GM19099 (cell line): ENCODE results near the gene FAP.

Source experiments
- POLR2A ChIP-seq: IDR thresholded peaks from 3 replicates; pipeline ENCODE4 v1.6.1; 2011; ENCODE audit warnings: low read depth; ENCODE audit not compliant: insufficient read length; ENCODE audit errors: extremely low read depth

The FAP gene

DNA sequence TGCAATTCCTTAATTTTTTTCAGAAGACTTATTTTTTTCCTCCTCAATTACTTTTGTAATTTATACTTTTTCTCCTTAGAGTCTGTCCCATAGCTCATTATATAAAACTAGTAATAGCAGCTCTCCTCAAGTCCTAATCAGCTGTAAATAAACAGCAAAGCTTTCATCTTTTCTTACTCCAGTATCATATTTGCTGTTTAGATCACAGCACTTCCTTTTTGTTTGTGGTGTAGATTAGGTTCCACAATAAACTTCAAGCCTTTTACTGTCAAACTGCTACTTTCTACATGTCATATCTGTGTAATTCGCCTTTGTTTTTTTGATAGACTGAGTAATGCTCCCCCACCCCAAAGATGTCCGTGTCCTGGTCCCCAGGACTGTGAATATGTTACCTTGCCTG, 116.7 kb downstream of the FAP start:
- no peak for TF ChIP-seq POLR2A

DNA sequence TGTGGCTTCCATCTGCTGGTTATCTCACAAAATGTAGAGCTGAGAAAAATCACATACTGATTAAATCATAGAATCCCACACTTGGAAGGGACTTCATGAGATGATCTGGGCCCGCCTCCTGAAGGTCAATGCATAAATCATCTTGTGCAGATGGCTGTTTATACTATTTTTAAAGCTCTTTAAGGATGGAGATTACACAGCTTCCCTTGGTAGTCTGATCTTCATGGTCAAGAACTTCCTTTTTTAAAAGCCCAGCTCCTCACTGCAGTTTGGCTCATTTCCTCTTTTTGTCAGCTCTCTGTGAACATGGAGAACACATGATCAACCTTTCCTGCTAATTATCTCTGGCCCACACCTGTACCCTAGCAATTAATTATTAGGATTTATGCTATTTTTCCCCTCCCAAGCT, 117.1 kb downstream of the FAP start:
- TF ChIP-seq POLR2A, result no peak

DNA sequence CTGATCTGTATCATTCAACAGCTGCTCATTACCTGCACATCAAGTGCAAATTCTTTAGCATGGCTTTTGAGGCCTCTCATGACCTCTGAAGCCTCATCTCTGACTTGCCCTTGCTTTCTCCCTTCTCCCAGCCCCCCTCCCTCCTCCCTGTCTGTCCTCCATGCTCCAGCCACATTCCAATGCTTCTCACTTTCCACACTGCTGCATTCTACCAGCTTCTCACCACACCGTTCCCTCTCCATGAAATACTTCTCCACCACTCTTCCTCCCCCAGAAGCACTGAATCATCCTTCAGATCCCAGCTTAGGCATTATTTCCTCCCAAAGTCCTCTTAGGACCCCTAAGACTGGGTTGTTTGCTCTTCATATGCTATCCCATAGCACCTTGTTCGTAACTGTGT, 118.1 kb downstream of the FAP start:
- no peak for TF ChIP-seq POLR2A

- TF ChIP-seq POLR2A, result no peak
Observed at GRCh38 chr2:162123806-162124758, 119.2 kb downstream of the FAP start.
